IPS DF 4.7 (cell line): ENCODE results near the gene SLC2A3.
"Not testable (repeated sequence)": the region's sequence is repeated elsewhere in the genome, so short reads cannot be mapped to it uniquely, and the experiment has no call there.

Source experiments
- DNase-seq: peaks from one replicate; pipeline ENCODE4 v3.0.0-alpha.2; 2013; ENCODE audit warnings: low spot score; ENCODE audit errors: extremely low read depth

SLC2A3 gene

GRCh38 chr12:7916936-7917335 is 19.1 kb downstream of the SLC2A3 start:
- DNase-seq: no peak

GRCh38 chr12:7915661-7916403 is 20.2 kb downstream of the SLC2A3 start:
- DNase-seq: no peak

GRCh38 chr12:7910106-7910505 is 25.9 kb downstream of the SLC2A3 start:
- DNase-seq: not testable (repeated sequence)

GRCh38 chr12:7907009-7907408 is 29.0 kb downstream of the SLC2A3 start:
- no peak for DNase-seq

- not testable (repeated sequence) for DNase-seq
Measured at GRCh38 chr12:7906303-7906702, 29.7 kb downstream of the SLC2A3 start.

- DNase-seq: not testable (repeated sequence)
Measured at GRCh38 chr12:7905600-7906125, 30.3 kb downstream of the SLC2A3 start.

- no peak for DNase-seq
Measured at GRCh38 chr12:7905071-7905470, 30.9 kb downstream of the SLC2A3 start.

- DNase-seq: not testable (repeated sequence)
Measured at GRCh38 chr12:7902416-7902815, 33.6 kb downstream of the SLC2A3 start.

- DNase-seq: no peak
Measured at GRCh38 chr12:7899755-7900154, 36.2 kb downstream of the SLC2A3 start.

- DNase-seq: not testable (repeated sequence)
Measured at GRCh38 chr12:7896726-7897125, 39.3 kb downstream of the SLC2A3 start.

- no peak for DNase-seq
Measured at GRCh38 chr12:7892186-7892980, 43.6 kb downstream of the SLC2A3 start.

- no peak for DNase-seq
Measured at GRCh38 chr12:7884689-7885088, 51.3 kb downstream of the SLC2A3 start.

- not testable (repeated sequence) for DNase-seq
Measured at GRCh38 chr12:7881736-7882120, 54.3 kb downstream of the SLC2A3 start.

- not testable (repeated sequence) for DNase-seq
Measured at GRCh38 chr12:7880952-7881735, 54.8 kb downstream of the SLC2A3 start.

GRCh38 chr12:7879246-7879645 is 56.7 kb downstream of the SLC2A3 start:
- DNase-seq: no peak

GRCh38 chr12:7877420-7877819 is 58.6 kb downstream of the SLC2A3 start:
- DNase-seq: no peak

GRCh38 chr12:7872566-7873319 is 63.2 kb downstream of the SLC2A3 start, which contains the start of gene SLC2A14:
SLC2A14 (minus strand) TSS chr12:7872915; CDS start chr12:7869880, 3,035 bp downstream.
- no peak for DNase-seq

- DNase-seq: no peak
Measured at GRCh38 chr12:7870335-7870734, 65.7 kb downstream of the SLC2A3 start.
